ENCODE data around the gene MITF.

The MITF gene

GRCh38 chr3:69817988-69818387, 78.7 kb downstream of the MITF start:
- no peak for TF ChIP-seq SPI1 (IDR thresholded peaks at IDR 0.05; ENCODE audit: borderline replicate concordance, low read depth)
- TF ChIP-seq CTCF (IDR thresholded peaks at IDR 0.05; ENCODE audit: insufficient read depth, low read length): no peak
- TF ChIP-seq, protein P1, sequence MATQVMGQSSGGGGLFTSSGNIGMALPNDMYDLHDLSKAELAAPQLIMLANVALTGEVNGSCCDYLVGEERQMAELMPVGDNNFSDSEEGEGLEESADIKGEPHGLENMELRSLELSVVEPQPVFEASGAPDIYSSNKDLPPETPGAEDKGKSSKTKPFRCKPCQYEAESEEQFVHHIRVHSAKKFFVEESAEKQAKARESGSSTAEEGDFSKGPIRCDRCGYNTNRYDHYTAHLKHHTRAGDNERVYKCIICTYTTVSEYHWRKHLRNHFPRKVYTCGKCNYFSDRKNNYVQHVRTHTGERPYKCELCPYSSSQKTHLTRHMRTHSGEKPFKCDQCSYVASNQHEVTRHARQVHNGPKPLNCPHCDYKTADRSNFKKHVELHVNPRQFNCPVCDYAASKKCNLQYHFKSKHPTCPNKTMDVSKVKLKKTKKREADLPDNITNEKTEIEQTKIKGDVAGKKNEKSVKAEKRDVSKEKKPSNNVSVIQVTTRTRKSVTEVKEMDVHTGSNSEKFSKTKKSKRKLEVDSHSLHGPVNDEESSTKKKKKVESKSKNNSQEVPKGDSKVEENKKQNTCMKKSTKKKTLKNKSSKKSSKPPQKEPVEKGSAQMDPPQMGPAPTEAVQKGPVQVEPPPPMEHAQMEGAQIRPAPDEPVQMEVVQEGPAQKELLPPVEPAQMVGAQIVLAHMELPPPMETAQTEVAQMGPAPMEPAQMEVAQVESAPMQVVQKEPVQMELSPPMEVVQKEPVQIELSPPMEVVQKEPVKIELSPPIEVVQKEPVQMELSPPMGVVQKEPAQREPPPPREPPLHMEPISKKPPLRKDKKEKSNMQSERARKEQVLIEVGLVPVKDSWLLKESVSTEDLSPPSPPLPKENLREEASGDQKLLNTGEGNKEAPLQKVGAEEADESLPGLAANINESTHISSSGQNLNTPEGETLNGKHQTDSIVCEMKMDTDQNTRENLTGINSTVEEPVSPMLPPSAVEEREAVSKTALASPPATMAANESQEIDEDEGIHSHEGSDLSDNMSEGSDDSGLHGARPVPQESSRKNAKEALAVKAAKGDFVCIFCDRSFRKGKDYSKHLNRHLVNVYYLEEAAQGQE (IDR thresholded peaks at IDR 0.05; ENCODE audit: insufficient replicate concordance, low read depth): no peak
- TF ChIP-seq GABPA (IDR thresholded peaks at IDR 0.05; ENCODE audit: low read depth): no peak
- TF ChIP-seq POLR2AphosphoS5 (IDR thresholded peaks at IDR 0.05; ENCODE audit: low read depth): no peak
- no peak overlapping the region for H3K27ac ChIP-seq (replicated peaks)
- no peak for DNase-seq (ENCODE audit: low read depth in 1 of 2, low spot score in 1 of 2)
- no peaks in the 10 kb centered on the region for H3K27me3 ChIP-seq (ENCODE audit: insufficient read depth, poor library complexity, severe bottlenecking)
- H3K4me3 ChIP-seq (replicated peaks; ENCODE audit: insufficient read depth, low read length): no peak overlapping the region

DNA sequence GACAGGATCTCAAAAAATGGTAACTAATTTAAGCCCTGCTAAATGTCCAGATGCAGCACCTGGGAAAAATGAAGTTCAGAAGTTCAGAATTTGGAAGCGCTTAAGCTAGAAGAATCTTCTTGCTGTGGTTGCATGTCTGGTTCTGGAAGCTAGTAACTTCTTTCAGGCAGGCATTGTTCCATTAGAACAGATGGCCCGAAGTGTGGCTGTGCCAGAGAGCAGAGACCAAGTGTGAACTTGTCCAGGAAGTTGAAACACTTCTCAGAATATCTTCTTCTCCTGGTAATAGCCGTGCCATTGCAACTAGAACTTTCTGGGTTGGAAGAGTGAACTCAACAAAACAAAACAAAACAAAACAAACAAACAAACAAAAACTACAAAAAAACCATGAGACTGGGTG, 80.0 kb downstream of the MITF start:
- H3K27ac ChIP-seq (replicated peaks): no peak overlapping the region
- TF ChIP-seq POLR2AphosphoS5 (IDR thresholded peaks at IDR 0.05; ENCODE audit: low read depth) (no peak), GABPA (IDR thresholded peaks at IDR 0.05; ENCODE audit: low read depth) (no peak), CTCF (IDR thresholded peaks at IDR 0.05; ENCODE audit: insufficient read depth, low read length) (no peak), SPI1 (IDR thresholded peaks at IDR 0.05; ENCODE audit: borderline replicate concordance, low read depth) (no peak)
- TF ChIP-seq, protein P1 (IDR thresholded peaks at IDR 0.05; ENCODE audit: insufficient replicate concordance, low read depth): no peak
- no peaks in the 10 kb centered on the region for H3K27me3 ChIP-seq (ENCODE audit: insufficient read depth, poor library complexity, severe bottlenecking)
- no peak overlapping the region for H3K4me3 ChIP-seq (replicated peaks; ENCODE audit: insufficient read depth, low read length)
- no peak for DNase-seq (ENCODE audit: low read depth in 1 of 2, low spot score in 1 of 2)

GRCh38 chr3:69821133-69821532, 81.9 kb downstream of the MITF start:
- Histone ChIP-seq H3K4me3 (replicated peaks; ENCODE audit: insufficient read depth, low read length) (no peak overlapping the region), H3K27me3 (ENCODE audit: insufficient read depth, poor library complexity, severe bottlenecking) (no peaks in the 10 kb centered on the region), H3K27ac (replicated peaks) (no peak overlapping the region)
- no peak for DNase-seq (ENCODE audit: low read depth in 1 of 2, low spot score in 1 of 2)
- TF ChIP-seq, protein P1 (IDR thresholded peaks at IDR 0.05; ENCODE audit: insufficient replicate concordance, low read depth): no peak
- TF ChIP-seq SPI1 (IDR thresholded peaks at IDR 0.05; ENCODE audit: borderline replicate concordance, low read depth): no peak
- no peak for TF ChIP-seq CTCF (IDR thresholded peaks at IDR 0.05; ENCODE audit: insufficient read depth, low read length)
